ENCODE measurements around the gene TMEM117.

The TMEM117 gene

GRCh38 chr12:44003721-44004120 lies 167.8 kb downstream of the TMEM117 start:
- TF ChIP-seq CTCF (IDR thresholded peaks at IDR 0.05; ENCODE audit: insufficient read depth, low read depth, low read length, missing control alignments): no peak
- DNase-seq (ENCODE audit: low read depth): no peak
- H3K4me3 ChIP-seq (ENCODE audit: low read depth, low read length): no peak overlapping the region

- TF ChIP-seq CTCF (IDR thresholded peaks at IDR 0.05; ENCODE audit: insufficient read depth, low read depth, low read length, missing control alignments): peak; percentile 40
- no peak overlapping the region for H3K4me3 ChIP-seq (ENCODE audit: low read depth, low read length)
- DNase-seq (ENCODE audit: low read depth): peak; percentile 69
Measured at GRCh38 chr12:44015333-44015941, 179.6 kb downstream of the TMEM117 start.

GRCh38 chr12:44017216-44017615 lies 181.3 kb downstream of the TMEM117 start:
- H3K4me3 ChIP-seq (ENCODE audit: low read depth, low read length): no peak overlapping the region
- DNase-seq (ENCODE audit: low read depth): no peak
- no peak for TF ChIP-seq CTCF (IDR thresholded peaks at IDR 0.05; ENCODE audit: insufficient read depth, low read depth, low read length, missing control alignments)

- no peak for DNase-seq (ENCODE audit: low read depth)
- no peak for TF ChIP-seq CTCF (IDR thresholded peaks at IDR 0.05; ENCODE audit: insufficient read depth, low read depth, low read length, missing control alignments)
- H3K4me3 ChIP-seq (ENCODE audit: low read depth, low read length): no peak overlapping the region
Measured at GRCh38 chr12:44019118-44019517, 183.2 kb downstream of the TMEM117 start.

GRCh38 chr12:44020555-44020954 lies 184.7 kb downstream of the TMEM117 start:
- DNase-seq (ENCODE audit: low read depth): no peak
- TF ChIP-seq CTCF (IDR thresholded peaks at IDR 0.05; ENCODE audit: insufficient read depth, low read depth, low read length, missing control alignments): no peak
- no peak overlapping the region for H3K4me3 ChIP-seq (ENCODE audit: low read depth, low read length)

- TF ChIP-seq CTCF (IDR thresholded peaks at IDR 0.05; ENCODE audit: insufficient read depth, low read depth, low read length, missing control alignments): no peak
- peak; percentile 56 for DNase-seq (ENCODE audit: low read depth)
- H3K4me3 ChIP-seq (ENCODE audit: low read depth, low read length): no peak overlapping the region
Measured at GRCh38 chr12:44021471-44021971, 185.6 kb downstream of the TMEM117 start.

- DNase-seq (ENCODE audit: low read depth): no peak
- no peak overlapping the region for H3K4me3 ChIP-seq (ENCODE audit: low read depth, low read length)
- TF ChIP-seq CTCF (IDR thresholded peaks at IDR 0.05; ENCODE audit: insufficient read depth, low read depth, low read length, missing control alignments): no peak
Measured at GRCh38 chr12:44025499-44025898, 189.6 kb downstream of the TMEM117 start.

Measured in GM12865 (cell line).